DMS53 treated with DMSO at 0.1 percent for 48 hours (cell line): ENCODE measurements around the gene NCBP3.
"Not testable (repeated sequence)": the region's sequence is repeated elsewhere in the genome, so short reads cannot be mapped to it uniquely, and the experiment has no call there.

Experiments
- DNase-seq: peaks from one replicate; lab custom pipeline; 2025; ENCODE audit not compliant: unreplicated experiment; lab: John Stamatoyannopoulos, UW

NCBP3 gene

DNA sequence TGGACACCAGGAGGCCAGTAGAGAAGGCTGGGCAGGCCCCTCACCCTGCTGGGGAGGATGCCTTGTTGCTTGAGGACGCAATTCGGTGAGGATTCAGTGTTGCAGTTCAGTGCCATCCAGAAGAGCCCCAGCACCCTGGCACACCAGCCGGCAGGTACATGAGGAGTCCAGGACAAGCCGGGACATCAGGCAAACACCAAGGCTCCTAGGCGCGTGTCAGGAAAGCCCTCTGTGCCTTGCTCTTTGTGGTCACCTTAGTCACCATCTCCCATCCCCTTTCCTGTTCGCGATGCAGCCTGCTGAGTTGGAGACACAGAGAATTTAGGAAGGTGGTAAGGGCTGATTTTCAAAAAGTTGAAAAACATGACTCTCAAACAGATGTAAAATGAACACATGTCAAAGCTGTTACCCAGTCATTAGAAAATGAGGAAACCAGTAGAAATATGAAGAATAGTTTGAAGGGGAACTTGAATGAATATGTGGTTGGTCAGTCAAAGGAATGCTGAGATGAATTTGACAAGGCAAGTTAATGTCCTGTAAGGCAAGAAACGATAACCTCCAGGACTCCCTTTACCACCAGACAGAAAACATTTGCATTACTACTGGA, 2.3 kb upstream of the NCBP3 start:
- no peak for DNase-seq

DNA sequence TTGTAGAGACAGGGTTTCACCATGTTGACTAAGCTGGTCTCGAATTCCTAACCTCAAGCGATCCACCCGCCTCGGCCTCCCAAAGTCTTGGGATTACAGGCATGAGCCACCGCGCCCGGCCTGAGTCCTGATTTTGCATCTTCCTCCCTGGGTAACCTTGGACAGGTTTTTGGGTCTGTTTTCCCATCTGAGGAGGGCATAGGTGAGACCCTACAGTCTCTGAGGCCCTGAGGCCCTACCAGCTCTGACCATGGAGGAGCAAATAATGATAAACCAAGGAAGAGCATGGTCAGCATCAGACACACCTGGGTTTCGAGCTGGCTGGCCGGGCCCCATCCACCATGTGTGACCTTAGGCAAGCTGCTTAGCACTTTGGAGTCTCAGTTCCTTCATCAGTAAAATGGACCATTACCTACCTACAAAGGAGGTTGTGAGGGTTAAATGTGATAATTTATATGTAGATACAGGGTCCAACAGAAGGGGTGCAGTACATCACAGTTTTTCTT, 1.2 kb upstream of the NCBP3 start:
- DNase-seq = no peak

DNA sequence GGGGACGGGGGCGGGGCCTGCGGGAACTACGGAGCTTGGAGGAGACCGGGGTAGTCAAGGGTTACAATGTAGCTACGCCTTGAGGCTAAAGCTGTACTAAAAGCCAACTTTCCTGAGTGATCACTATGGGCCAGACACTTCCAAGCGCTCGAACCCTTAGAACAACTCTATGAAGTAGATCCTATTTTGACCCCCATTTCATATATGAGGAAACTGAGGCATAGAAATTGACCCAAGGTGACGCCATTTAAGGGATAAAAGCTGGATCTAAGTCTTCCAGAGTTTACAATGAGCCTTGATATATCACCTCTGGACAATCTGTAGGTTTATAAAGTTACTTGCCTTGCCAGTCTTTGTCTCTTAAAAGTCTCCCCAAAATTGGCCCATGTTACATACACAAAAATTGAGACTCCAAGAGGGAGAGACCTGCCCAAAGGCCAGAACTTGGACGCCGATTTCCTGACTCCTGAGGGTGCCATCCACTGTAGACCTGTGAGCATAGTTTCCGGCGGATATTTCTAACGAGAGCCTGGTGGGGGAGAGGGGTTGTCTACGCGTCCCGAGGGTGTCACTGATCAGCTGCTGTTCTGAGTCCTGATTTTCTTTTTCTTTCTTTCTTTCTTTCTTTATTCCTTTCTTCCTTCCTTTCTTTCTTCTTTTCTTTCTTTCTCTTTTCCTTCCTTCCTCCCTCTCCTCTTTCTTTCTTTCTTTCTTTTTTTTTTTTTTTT, 555 bp upstream of the NCBP3 start:
- DNase-seq = no peak

DNA sequence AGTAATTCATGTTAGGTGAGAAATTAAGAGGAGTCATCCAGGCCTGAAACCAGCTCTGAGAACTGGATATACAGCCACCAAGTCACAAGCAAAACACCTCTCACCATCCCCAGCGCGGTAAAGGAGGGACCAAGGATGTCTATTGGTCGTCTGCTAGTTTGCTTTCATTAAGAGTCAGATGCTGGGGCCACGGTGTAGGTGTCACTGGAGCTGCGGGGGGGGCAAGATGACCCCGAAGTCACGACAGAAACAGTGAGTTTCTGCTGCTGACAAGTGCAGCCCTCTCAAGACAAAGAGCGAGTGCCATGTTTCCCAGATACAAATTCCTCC, 790 bp downstream of the NCBP3 start:
- no peak for DNase-seq

DNA sequence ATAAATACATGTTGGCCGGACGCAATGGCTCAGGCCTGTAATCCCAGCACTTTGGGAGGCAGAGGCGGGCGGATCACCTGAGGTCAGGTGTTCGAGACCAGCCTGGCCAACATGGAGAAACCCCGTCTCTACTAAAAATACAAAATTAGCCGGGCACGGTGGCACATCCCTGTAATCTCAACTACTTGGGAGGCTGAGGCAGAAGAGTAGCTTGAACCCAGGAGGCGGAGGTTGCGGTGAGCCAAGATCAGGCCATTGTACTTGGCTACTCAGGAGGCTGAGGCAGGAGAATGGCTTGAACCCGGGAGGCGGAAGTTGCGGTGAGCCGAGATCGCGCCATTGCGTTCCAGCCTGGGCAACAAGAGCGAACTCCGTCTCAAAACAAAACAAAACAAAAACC, 1.5 kb downstream of the NCBP3 start:
- not testable (repeated sequence) for DNase-seq

DNA sequence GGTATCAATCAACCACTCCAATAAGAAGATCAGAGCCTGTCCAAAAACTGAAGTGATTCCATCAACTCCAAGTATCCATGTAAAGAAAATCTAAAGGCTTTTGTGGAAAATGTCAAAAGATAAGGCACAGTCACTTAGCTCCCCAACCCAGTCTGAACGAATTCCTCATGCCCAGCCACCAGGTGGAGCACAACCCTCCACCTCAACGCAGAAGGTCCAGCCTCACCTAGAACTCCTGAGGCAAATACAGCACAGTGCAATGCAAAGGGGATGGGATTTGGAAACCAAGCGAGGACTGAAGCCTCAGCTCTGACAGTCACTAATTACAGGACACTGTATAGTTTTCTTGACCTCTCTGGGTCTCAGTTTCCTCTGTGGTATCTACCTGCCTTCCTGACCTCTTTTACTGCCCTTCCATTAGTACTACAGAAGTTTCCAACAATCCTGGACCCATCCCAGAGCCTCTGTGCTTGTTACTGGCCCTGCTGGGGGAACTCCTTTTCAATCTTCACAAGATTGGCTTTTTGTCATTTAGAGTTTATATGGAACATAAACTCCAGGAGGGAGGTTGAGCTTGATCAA, 2.0 kb downstream of the NCBP3 start:
- no peak for DNase-seq

DNA sequence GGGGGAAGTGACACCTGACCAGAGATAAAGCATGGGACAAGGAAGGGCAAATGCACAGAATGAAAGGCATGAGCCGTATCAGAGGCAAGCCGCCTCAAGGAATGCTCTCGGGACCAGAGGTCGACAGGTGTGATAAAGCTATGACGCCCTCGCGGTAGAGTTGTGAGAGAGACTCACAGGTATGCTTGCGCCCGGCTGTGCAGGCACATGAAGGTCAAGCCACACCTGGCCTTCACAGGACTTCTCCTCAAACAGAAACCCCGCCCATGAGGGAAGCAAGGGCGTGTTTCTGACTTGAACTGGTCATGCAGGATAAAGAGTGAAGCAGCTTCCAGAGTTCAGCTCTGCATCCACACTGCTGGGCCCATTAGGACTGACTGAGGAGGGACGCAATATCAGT, 7.8 kb downstream of the NCBP3 start:
- peak; percentile 70 for DNase-seq

DNA sequence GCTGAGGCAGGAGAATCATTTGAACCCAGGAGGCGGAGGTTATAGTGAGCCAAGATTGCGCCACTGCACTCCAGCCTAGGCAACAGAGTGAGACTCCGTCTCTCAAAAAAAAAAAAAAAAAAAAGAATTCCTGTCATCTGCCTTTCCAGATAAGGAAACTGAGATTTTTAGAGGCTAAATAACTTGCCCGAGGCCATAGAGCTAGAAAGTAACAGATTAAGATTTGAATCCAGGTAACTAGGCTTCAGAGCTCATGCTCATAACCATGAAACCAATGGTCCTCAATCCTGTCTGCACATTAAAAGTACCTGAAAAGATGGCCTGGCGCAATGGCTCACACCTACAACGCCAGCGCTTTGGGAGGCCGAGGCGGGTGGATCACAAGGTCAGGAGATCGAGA, 9.5 kb downstream of the NCBP3 start:
- no peak for DNase-seq

DNA sequence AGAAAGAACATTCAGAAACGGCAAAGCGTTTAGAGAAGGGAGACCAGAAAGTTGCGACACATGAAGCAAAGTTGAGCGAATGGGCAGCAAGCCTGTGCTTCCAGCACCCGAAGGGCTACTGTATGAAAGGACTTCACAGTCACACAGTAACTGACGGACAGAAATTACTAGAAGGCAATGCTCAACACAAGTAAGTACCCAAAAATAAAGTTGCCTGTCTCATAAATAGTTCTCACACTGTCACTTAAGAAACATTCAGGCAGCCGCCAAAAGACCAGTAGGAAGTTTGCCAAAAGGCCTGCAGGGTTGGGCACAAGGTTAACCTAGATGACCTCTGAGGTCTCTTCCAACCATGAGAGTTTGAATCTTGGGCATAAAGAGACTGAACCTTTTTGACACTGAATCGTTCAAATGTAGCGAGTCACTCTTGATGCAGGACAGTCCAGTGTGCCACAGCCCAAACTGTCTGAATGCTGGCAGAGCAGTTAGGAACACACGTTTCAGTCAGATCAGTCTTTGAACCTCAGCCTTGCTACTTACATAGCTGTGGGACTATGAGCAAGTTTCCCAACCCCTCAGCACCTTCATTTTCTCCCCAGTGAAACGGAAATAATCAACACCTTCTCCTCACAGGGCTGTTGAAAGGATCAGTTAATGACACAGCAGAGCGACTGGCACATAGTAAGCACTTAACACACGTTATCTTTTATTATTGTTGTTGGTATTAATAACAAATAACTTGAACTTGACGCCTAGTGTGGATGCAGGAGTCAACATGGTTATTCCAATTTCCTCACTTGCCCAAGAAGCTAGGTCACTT, 10.4 kb downstream of the NCBP3 start:
- no peak for DNase-seq

DNA sequence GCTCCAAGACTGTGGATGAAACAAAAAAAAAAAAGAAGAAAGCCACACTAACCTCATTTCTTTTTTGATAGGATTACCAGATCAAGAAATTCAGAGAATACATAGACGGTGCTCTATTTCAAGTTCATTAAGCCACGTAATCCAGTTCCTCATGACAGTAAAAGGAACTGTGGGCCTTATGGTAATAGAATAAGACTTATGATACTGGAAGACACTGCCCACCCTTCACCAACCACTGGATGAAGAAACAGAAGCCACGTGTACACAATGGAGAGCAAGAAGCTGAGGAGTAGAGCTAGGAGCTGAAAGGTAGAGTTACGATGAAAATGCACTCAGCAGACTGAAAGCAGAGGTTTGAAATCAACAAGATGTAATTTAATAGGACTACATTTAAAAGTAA, 11.2 kb downstream of the NCBP3 start:
- no peak for DNase-seq

DNA sequence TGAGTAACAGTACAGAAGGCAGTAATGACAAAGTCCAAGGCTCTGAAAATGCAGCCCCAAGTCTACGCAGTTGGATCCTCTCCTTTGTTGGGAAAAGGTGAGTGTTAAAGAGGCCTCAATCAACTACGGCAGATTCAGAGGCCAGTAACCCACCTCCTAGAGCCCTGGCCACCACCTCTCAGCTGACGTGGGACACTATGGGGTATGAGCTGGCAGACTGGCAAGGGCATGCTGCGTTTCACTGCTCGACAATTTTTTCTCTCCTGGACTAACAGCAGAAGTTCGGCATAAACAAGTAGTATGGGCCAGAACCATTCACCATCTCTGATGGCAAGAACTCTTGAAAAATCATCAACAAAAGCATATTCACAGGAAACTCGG, 17.2 kb downstream of the NCBP3 start:
- DNase-seq = no peak

DNA sequence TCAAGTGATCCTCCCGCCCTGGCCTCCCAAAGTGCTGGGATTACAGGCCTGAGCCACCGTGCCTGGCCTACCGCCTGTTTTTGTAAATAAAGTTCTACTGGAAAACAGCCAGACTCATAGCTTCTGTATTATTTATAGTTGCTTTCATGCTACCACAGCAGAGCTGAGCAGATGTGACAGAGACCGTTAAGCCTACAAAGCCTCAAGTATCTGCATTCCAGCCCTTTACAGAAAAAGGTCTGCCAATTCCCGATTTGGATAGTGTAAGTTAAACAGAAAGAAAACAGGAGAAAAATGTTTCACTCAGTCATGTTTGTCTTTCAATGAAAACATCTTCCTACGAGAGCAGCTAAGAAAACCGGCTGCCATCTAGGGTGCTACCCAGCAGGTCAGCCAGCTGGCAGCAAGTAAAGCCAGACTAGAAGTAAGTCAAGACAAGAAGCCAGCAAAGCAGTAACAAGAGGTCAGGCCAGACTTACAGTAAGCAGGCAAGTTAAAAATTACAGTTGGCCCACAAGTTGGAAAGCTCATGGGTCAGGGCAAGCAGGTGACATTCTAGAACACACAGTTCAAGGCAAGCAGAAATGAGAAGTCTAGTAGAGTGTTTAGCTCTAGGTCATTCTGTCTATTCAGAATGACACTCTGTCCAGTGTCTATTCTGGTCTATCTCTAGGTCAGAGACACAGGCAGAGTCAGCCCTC, 17.7 kb downstream of the NCBP3 start:
- no peak for DNase-seq

DNA sequence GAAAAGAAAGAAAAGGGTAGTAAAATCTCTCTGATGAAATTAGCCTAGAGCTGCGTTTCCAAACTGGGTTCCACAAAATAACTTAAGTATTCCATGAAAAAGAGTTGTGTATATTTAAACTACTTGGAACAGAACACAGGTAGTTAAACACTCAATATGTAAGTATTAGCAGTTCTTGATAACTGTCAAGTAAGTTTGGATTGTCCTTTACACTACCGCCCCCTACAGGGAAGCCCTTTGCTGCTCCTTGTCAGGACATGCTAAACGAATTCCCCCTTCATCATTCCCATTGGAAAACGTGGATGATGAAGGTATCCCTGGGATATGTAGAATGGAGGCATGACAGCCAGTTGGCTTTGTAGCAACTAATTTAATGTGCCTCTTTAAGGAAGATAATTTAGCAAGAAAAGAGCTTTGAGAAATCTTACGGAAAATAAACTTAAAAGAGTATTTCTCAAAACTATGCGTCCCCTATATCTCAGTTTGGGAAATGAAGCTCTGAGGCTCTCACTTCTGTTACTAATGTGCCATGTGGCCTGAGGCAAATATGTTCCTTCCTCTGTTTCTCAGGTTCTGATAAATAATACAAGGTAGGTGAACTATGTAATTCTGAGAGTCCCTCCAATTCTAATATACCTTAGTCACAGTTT, 18.8 kb downstream of the NCBP3 start:
- DNase-seq = peak; percentile 11

DNA sequence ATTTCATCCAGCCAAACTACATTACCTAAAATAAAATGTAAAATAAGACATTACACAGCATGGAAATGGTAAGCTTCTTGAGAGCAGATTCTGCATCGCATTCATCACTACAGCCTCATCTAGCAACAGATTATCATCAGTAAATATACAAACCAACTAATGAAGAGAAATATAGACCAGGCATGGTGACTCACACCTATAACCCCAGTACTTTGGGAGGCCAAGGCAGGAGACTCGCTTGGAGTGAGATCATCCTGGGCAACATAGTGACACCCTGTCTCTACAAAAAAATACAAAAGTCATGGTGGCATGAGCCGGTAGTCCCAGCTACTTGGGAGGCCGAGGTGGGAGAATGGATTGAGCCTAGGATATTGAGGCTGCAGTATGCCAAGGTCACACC, 19.9 kb downstream of the NCBP3 start:
- DNase-seq = no peak

DNA sequence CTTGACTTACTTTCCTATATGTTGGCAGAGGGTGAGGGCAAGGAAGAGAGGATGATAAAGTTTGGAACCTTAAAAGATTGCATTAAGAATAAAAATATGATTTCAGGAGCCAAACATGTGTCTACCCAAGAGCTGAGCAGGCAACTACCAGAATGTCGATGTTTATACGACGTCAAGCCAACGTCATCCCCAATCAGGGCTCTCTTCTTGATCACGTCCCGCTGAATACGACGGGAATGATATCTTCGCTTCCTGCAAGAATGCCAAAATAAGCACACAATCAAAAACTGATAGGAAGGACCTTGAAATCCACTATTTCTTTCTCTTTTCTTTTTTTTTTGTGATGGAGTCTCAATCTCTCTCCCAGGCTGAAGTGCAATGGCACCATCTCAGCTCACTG, 24.9 kb downstream of the NCBP3 start:
- no peak for DNase-seq

DNA sequence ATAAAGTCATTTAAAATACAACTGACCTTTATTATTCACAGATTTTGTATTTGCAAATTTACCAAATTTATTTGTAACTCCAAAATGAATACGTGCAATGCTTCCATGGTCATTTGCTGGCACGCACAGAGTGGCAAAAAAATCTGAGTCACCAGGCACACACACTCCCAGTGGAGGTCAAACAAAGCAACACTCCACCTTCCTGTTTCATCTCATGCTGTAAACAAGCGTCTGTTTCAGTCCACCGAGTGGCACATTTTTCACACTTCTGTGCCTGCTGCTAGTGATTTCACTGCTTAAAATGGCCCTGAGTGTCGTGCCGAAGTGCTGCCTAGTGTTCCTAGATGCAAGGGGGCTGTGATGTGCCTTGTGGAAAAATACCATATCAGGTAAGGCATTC, 27.3 kb downstream of the NCBP3 start:
- DNase-seq = no peak

DNA sequence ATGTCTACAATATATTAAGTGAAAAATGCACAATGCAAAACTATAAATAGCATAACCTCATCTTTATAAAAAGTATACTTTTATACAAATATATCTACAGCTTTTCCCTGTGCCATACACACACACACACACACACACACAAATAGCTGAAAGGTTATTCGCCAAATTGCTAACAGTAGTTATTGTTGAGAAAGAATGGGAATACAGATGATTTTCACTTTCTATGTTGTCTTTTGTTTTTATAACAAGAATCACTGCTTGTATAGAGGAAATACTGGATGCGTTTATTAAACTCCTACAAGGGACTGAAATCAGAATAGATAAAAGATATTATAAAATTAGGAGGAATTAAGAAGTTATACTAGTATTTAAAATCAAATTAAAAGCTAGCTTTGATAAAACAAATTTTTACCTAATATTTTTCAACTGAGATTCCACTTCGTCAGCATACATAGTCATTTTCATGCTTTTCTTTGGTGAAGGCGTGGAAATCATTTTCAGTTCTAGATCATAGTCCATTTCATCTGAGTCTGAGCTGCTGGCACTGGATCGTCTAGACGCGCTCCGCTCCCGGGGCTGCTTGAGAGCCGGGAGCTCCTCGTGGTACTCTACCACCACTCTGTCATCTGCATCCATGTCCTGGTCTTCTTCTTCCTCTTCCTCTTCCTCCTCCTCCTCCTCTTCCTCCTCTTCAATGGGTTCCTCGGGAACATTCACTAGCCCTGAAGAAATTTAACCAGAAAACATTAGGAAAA, 28.0 kb downstream of the NCBP3 start:
- DNase-seq = no peak

DNA sequence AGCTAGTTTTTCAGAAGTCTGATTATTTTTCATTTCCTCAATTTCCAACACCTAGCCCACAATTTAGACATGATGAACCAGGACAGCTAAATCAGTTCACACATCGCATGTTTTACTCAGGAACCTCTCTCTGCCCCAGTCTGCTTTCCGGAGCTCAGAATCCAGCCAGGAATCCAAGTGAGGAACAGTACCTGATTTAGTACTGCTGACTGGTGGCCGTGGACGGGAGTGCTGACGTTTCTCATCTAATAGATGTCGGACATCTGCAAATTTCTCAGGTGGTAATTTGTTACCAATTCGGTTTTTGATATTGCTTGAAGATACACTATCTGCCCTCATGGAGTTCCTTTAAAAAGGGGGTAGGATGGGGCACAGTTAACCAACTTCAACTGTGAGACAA, 30.1 kb downstream of the NCBP3 start:
- no peak for DNase-seq

DNA sequence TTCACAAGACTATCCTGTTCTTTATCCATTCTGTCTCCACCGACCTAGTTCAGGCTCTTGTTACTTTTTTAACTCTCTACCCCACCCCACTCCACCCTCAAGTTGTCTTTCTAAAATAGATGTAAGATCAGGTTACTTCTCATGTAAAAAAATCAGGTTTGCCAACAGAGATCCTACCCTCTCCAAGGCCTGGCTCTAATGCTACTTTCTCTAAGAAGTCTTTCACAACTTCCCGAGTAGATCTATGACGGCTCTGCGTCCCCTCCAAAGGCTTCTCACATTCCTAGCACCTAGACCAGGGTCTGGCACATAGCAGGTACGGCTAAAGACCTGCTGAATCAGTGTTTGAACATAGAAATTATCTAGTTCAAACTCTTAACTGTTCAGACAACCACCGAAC, 30.9 kb downstream of the NCBP3 start:
- no peak for DNase-seq

DNA sequence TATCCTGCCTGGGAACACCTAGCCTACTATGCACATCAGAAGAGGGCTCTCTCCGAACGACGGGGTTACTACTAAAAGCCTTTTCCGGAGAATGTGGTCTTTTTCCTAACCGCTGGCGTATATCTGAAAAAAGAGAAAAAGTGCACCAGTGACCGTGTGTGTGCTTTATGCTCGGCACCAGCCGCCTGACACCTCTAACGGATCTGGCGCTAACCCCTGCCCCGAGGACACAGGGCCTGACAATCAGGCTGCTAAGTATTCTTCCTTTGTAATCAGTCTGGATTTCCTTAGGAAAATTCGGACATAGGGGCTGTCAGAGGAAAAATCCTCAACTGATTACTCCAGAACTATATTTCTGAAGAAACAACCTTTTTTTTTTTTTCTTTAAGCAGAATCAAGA, 31.7 kb downstream of the NCBP3 start:
- no peak for DNase-seq
